Body of pancreas (tissue), 4 donors: Measurements from ENCODE around the gene LAMC2. TPM values are rescaled to one million over a fixed set of nuclear protein-coding genes. Genes with fewer than 3 reads are reported as not detected.

Experiments
- ATAC-seq: fragments of 150-250 bp; one replicate; pipeline ENCODE4 v1.9.1; 2016
- DNase-seq, 4 donors: peaks; one replicate each; pipeline ENCODE4 v3.0.0-alpha.2; 2019
- H3K27ac ChIP-seq, 4 donors: fragments of 200-600 bp; sonication (generic); 1 replicate in 3 of 4; 2 replicates in 1 of 4; pipeline versions ENCODE4 v1.5.1 to v1.6.1; 2016 to 2019; ENCODE audit warnings: mild to moderate bottlenecking in 1 of 4, mixed read lengths in 1 of 4, moderate library complexity in 1 of 4
- H3K27me3 ChIP-seq, 2 donors: fragments of 200-600 bp; sonication (generic); one replicate each; pipeline ENCODE4 v1.6.0; 2016; ENCODE audit warnings: mild to moderate bottlenecking in 1 of 2
- H3K36me3 ChIP-seq, 2 donors: fragments of 200-600 bp; sonication (generic); replicated peaks in 1 of 2; 2 replicates each; pipeline ENCODE4 v1.5.1; 2016; ENCODE audit warnings: low read depth in 2 of 2; ENCODE audit not compliant: insufficient read depth in 1 of 2
- H3K4me1 ChIP-seq: fragments of 200-600 bp; sonication (generic); one replicate; pipeline ENCODE4 v1.6.0; 2016
- H3K4me3 ChIP-seq, 2 donors: fragments of 200-600 bp; sonication (generic); 1 replicate in 1 of 2; 2 replicates in 1 of 2; pipeline ENCODE4 v1.5.1; 2016 to 2019
- H3K9me3 ChIP-seq, 3 donors: fragments of 200-600 bp; sonication (generic); 1 replicate in 2 of 3; 2 replicates in 1 of 3; pipeline ENCODE4 v1.5.1; 2016
- CTCF ChIP-seq, 7 experiments: fragments of 450-650 bp in 4 of 7; fragments of 200-600 bp in 3 of 7; sonication (generic) in 3 of 7; IDR thresholded peaks; one replicate each; pipeline ENCODE4 v1.5.1; 2016 to 2019; ENCODE audit warnings: antibody characterized with exemption in 7 of 7
- POLR2A ChIP-seq, 3 donors: fragments of 450-650 bp; IDR thresholded peaks; one replicate each; pipeline ENCODE4 v1.6.1; 2016; ENCODE audit warnings: antibody characterized with exemption in 3 of 3, mild to moderate bottlenecking in 2 of 3
- WGBS, 2 donors: methylation state at CpG; one replicate each; pipeline ENCODE4 v1.1.5; 2017; 5-methylcytosine and 5-hydroxymethylcytosine counted together
- intact Hi-C: fragments of 100-400 bp; cut with DNase I; formaldehyde crosslinking; loops from one replicate; pipeline ENCODE4 v1.15.1; 2023
- total RNA-seq, 2 donors: library from RNA; depleted of rRNA; stranded (reverse); fragments of >200 nt; gene quantifications; one replicate each; pipeline ENCODE4 v1.1.0, GENCODE V29; 2016

Gene LAMC2
- total RNA-seq, 2 donors from 2014 or later, result 3.6 to 6.7 TPM

DNA sequence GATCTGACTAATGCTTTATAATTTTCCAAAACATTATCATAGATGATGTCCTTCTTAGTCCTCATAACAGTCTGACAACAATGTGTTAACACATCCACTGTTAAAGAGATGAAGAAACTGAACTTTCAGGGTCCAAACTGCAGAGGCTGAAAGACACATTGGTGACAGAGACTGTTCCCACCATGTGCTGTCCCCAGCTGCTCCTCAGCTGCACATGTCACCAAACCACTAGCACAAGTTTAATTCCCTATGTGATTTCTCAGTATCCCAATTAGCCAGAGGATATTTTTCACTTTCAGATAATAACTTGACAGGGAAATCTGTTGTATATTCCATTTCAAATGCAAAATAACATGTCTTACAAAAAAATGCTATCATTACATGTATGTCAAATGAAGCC is 24.6 kb downstream of the LAMC2 start:
- intact Hi-C loops, result no loop called here
- no peak overlapping the region for H3K27ac ChIP-seq
- no peaks in the 10 kb centered on the region for H3K9me3 ChIP-seq
- no peak for TF ChIP-seq POLR2A (IDR thresholded peaks at IDR 0.05)
- no peak for TF ChIP-seq CTCF (IDR thresholded peaks at IDR 0.05)
- ATAC-seq, result no peak
- no peaks in the 10 kb centered on the region for H3K27me3 ChIP-seq
- DNase-seq, result no peak
- H3K36me3 ChIP-seq, result no peaks in the 10 kb centered on the region
- no peaks in the 10 kb centered on the region for H3K4me1 ChIP-seq
- no peak overlapping the region for H3K4me3 ChIP-seq

DNA sequence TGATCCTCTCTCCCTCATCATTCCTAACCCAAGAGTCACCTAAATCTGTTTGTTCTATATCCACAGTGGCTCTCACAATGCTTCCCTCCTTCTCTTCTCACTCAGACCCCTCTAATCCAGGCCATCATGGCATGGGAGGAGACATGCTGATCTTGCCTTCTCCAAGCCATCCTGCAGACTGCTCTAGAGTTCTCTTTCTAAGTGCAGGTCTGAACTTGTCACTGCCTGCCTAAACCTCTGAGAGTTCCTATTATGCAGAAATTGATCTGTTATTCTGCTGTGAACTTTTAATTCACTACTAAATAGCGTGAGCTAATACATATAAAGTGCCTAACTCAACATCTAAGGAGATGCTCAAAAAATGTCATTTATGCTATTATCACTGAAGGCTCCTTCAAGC is 26.8 kb downstream of the LAMC2 start:
- Histone ChIP-seq H3K4me3 (no peak overlapping the region), H3K27ac (no peak overlapping the region), H3K27me3 (no peaks in the 10 kb centered on the region), H3K36me3 (no peaks in the 10 kb centered on the region), H3K9me3 (no peaks in the 10 kb centered on the region), H3K4me1 (no peaks in the 10 kb centered on the region)
- intact Hi-C loops, result no loop called here
- DNase-seq, result no peak
- WGBS, 2 donors, result 81 to 95% methylated on average over 1 of the region's 1 CpG
- TF ChIP-seq CTCF (IDR thresholded peaks at IDR 0.05) (no peak), POLR2A (IDR thresholded peaks at IDR 0.05) (no peak)
- no peak for ATAC-seq

GRCh38 chr1:183214021-183214970 is 28.2 kb downstream of the LAMC2 start:
- no peak for DNase-seq
- no peak for ATAC-seq
- Histone ChIP-seq H3K4me1 (no peaks in the 10 kb centered on the region), H3K27ac (no peak overlapping the region), H3K27me3 (no peaks in the 10 kb centered on the region), H3K9me3 (no peaks in the 10 kb centered on the region), H3K4me3 (no peak overlapping the region), H3K36me3 (no peaks in the 10 kb centered on the region)
- intact Hi-C loops, result no loop called here
- 65 to 68% methylated on average over 5 of the region's 5 CpGs for WGBS, 2 donors
- TF ChIP-seq CTCF (IDR thresholded peaks at IDR 0.05) (no peak), POLR2A (IDR thresholded peaks at IDR 0.05) (no peak)

GRCh38 chr1:183215076-183215720 is 29.1 kb downstream of the LAMC2 start:
- Histone ChIP-seq H3K27ac (no peak overlapping the region), H3K4me3 (no peak overlapping the region), H3K27me3 (no peaks in the 10 kb centered on the region), H3K4me1 (no peaks in the 10 kb centered on the region), H3K9me3 (no peaks in the 10 kb centered on the region), H3K36me3 (no peaks in the 10 kb centered on the region)
- no peak for ATAC-seq
- 77 to 86% methylated on average over 13 of the region's 13 CpGs for WGBS, 2 donors
- DNase-seq, result no peak
- intact Hi-C loops, result no loop called here
- TF ChIP-seq POLR2A (IDR thresholded peaks at IDR 0.05), result no peak
- TF ChIP-seq CTCF (IDR thresholded peaks at IDR 0.05), result no peak
